ENCODE measurements around the gene CDC37L1. TPM values are rescaled to one million over a fixed set of nuclear protein-coding genes. Genes with fewer than 3 reads are reported as not detected.

The CDC37L1 gene
- total RNA-seq, 6 experiments from 2014 or later = 11.0 to 16.5 (median 12.0) TPM

DNA sequence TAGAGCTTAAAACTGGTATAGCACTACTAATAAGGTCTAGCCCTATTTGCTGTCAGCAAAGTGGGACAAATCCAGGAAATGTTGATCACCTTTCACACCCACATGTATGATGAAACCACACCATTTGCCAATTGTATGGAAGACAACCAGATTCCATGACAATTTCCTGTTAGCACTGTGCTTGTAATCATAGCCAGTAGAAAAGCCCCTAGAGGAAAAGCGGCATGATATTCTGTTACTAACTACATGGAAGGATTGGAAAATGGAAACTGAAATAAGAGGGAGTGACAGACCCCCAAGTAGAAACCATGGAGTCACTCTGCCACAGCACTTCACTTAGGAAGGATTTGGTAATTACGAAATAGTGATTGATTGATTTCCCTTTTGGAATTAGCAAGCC, 14.0 kb upstream of the CDC37L1 start:
- no peaks in the 10 kb centered on the region; the same call in 1 of the 2 replicates for H3K27me3 Mint-ChIP-seq (ENCODE audit: insufficient read depth)

DNA sequence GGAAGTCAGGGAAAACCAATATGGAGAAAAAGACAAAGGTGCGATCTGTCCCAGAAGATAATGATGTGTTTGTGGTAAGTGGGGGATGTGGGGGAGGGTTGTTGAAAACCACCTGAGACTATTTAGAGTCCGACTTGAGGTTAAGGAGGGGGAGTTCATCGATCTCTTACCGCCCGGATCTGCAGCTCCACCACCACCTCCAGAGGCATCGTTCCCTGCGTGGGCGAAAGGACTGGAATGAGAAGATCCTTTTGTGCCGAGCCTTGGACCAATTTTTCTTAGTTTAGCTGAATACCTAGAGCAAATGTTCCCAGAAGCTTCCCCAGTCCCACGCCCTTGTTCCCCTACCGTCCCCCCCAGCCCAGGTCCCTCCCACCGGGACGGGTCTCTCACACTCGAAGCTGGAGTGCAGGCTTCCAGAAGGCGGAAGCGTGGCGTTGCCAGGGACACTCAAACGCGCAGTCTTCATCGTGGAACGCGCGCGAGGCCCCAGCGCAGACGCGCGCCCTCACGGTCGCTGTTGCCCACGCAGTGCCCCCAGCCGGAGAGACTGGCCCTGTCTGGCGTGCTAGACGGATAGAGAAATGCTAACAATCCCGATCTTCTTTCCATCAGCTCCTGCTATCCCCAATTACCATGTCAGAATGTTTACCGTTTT, 13.2 kb upstream of the CDC37L1 start, which contains the start of gene SPATA6L:
TSS of gene SPATA6L (minus strand) at position 439 of the 658 bp plus-strand sequence. CDS start at position 209, 230 bp downstream.
- peaks cover 52% of the 10 kb centered on the region for H3K4me1 Mint-ChIP-seq (ENCODE audit: low read depth)
- H3K9me3 Mint-ChIP-seq = no peaks in the 10 kb centered on the region
- no peaks in the 10 kb centered on the region; the same call in 1 of the 2 replicates for H3K27me3 Mint-ChIP-seq (ENCODE audit: insufficient read depth)
- H3K36me3 Mint-ChIP-seq (ENCODE audit: low read depth) = peaks cover 5% of the 10 kb centered on the region; the same call in 1 of the 2 replicates
- H3K27ac Mint-ChIP-seq = peak within 1 kb of the TSS; percentile 39
- TF ChIP-seq CTCF (IDR thresholded peaks at IDR 0.05) = peak; percentile 35; the same call in 1 of the 2 replicates
- peak within 1 kb of the TSS; percentile 89 for H3K4me3 Mint-ChIP-seq
- DNase-seq = peak; percentile 27

More for the DNA sequence above, 14.0 kb upstream of the CDC37L1 start:
- Mint-ChIP-seq H3K4me3 (peak overlapping the region; percentile 89), H3K27ac (no peak overlapping the region), H3K9me3 (no peaks in the 10 kb centered on the region), H3K36me3 (ENCODE audit: low read depth) (peaks cover 5% of the 10 kb centered on the region; the same call in 1 of the 2 replicates), H3K4me1 (ENCODE audit: low read depth) (peaks cover 56% of the 10 kb centered on the region)
- DNase-seq = no peak
- no peak for TF ChIP-seq CTCF (IDR thresholded peaks at IDR 0.05)

DNA sequence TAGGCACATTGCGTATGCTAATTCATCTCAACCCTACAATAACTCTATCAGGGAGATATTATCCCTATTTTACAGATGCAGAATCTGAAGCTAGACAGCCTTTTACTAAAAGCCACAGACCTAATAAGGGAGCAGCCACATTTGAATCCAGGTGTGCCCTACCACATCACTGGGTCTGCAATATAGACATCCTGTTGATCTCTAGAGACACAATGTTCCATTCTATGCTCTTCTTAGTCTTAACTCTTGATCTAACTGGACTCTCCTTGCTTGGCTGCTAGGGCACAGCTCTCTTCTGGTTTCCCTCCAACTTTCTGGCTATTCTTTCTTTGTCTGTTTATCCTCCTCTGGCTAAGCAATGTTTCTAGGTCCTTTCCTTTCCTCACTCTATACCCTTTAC, 11.7 kb upstream of the CDC37L1 start:
- no peaks in the 10 kb centered on the region; the same call in 1 of the 2 replicates for H3K27me3 Mint-ChIP-seq (ENCODE audit: insufficient read depth)
- no peak for DNase-seq
- H3K36me3 Mint-ChIP-seq (ENCODE audit: low read depth) = peaks cover 5% of the 10 kb centered on the region; the same call in 1 of the 2 replicates
- H3K4me3 Mint-ChIP-seq = no peak overlapping the region
- TF ChIP-seq CTCF (IDR thresholded peaks at IDR 0.05) = no peak
- H3K4me1 Mint-ChIP-seq (ENCODE audit: low read depth) = peaks cover 38% of the 10 kb centered on the region
- no peak overlapping the region for H3K27ac Mint-ChIP-seq
- no peaks in the 10 kb centered on the region for H3K9me3 Mint-ChIP-seq

- no peak for TF ChIP-seq CTCF (IDR thresholded peaks at IDR 0.05)
Measured at GRCh38 chr9:4668604-4669003, 10.8 kb upstream of the CDC37L1 start.

DNA sequence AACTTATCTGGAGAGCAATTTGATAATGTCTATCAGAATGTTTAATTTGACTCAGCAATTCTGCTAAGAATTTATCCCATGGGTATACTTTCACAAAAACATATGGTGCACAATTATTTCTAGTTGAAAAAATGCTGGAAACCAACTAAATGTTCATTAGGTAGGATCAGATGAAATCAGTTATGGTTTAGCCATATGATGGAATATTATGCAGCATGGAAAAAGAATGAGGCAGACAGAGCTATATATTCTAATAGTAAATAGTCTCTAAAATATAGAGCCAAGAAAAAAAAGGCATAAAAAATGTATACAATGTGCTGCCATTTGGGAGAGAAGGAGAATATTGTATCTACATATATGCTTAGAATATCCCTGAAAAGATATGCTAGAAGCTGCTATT, 9.5 kb upstream of the CDC37L1 start:
- no peak overlapping the region for H3K27ac Mint-ChIP-seq
- DNase-seq = no peak
- TF ChIP-seq CTCF (IDR thresholded peaks at IDR 0.05) = no peak
- H3K4me1 Mint-ChIP-seq (ENCODE audit: low read depth) = peaks cover 25% of the 10 kb centered on the region
- no peaks in the 10 kb centered on the region; the same call in 1 of the 2 replicates for H3K27me3 Mint-ChIP-seq (ENCODE audit: insufficient read depth)
- H3K36me3 Mint-ChIP-seq (ENCODE audit: low read depth) = no peaks in the 10 kb centered on the region
- H3K4me3 Mint-ChIP-seq = no peak overlapping the region
- H3K9me3 Mint-ChIP-seq = no peaks in the 10 kb centered on the region

More at GRCh38 chr9:4668604-4669003, 10.8 kb upstream of the CDC37L1 start:
- Mint-ChIP-seq H3K4me1 (ENCODE audit: low read depth) (peaks cover 29% of the 10 kb centered on the region), H3K36me3 (ENCODE audit: low read depth) (no peaks in the 10 kb centered on the region), H3K27me3 (ENCODE audit: insufficient read depth) (no peaks in the 10 kb centered on the region; the same call in 1 of the 2 replicates), H3K4me3 (no peak overlapping the region), H3K9me3 (no peaks in the 10 kb centered on the region), H3K27ac (no peak overlapping the region)
- no peak for DNase-seq
